Measurements from ENCODE around the gene FOXF1. TPM values are rescaled to one million over a fixed set of nuclear protein-coding genes. Genes with fewer than 3 reads are reported as not detected.

FOXF1 gene
- total RNA-seq, 1 donor from 2014 or later, result 46.4 TPM

DNA sequence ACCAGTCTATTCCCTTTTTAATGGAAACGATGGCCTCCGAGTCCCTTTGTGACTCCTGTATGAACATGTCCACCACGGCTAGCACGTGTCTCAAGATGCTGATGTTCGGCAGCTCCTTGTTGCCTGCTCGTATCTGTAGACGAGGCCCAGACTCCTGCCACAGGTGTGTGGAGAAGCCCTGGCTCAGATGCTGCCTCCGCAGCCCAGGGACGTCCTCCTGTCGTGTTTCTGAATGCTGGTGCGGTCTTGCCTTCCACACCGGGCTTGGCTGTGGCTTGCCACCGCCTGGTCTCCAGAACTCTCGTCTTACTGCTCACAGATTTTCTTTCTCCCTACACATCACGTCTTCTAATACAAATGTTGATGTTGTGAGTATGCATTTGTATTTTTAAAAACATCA, 17.0 kb downstream of the FOXF1 start:
- intact Hi-C loops (cut with DNase I), result loop anchor here (10.0 kb wide), 1 partner anchor 703 kb away; no protein-coding TSS in a partner anchor
- ATAC-seq (no peak), DNase-seq (peak; percentile 41)
- Histone ChIP-seq H3K27me3 (peaks cover 2% of the 10 kb centered on the region), H3K4me3 (no peak overlapping the region), H3K4me1 (no peaks in the 10 kb centered on the region), H3K36me3 (no peaks in the 10 kb centered on the region), H3K9me3 (no peaks in the 10 kb centered on the region), H3K27ac (no peak overlapping the region)
- TF ChIP-seq, protein P1, sequence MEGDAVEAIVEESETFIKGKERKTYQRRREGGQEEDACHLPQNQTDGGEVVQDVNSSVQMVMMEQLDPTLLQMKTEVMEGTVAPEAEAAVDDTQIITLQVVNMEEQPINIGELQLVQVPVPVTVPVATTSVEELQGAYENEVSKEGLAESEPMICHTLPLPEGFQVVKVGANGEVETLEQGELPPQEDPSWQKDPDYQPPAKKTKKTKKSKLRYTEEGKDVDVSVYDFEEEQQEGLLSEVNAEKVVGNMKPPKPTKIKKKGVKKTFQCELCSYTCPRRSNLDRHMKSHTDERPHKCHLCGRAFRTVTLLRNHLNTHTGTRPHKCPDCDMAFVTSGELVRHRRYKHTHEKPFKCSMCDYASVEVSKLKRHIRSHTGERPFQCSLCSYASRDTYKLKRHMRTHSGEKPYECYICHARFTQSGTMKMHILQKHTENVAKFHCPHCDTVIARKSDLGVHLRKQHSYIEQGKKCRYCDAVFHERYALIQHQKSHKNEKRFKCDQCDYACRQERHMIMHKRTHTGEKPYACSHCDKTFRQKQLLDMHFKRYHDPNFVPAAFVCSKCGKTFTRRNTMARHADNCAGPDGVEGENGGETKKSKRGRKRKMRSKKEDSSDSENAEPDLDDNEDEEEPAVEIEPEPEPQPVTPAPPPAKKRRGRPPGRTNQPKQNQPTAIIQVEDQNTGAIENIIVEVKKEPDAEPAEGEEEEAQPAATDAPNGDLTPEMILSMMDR (IDR thresholded peaks at IDR 0.05), result no peak

DNA sequence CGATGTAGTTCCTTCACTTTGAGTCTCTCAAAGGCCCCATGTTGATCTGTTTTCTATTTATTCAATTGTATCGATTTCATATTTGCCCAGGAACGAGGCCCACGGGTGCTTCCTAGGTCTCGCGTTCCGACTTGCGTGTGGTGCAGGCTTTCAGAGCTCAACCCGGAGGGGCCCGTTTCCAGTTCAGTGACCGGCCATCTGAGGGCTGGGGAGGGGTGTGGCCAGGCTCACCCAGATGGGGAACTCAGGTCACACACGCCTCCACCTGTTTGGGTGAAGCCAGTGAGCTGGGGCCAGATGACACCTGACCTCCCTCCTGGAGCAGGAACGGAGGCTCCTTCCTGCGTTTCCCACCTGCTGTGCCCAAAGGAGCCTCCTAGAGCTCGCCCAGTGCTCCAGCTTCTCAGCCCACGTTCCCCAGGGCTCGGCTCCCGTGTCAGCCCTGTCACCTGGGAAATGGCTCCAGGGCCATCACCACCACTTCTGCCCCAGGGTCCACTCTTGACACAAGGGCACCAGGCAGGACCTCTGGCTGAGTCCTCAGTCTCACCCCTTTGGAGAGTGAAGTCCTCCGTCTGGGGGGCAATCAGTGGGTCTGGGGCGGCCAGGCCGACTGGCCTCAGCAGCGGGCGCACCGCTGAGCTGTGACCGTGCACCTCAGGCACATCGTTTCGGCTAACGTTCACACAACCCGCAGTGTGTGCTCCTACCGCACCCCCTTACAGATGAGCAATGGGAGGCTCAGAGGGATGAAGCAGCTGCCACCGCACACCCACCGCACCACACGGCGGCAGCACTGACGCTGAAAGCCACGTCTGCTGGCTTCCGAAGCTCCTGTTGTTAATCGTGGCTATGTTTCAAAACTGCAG, 18.0 kb downstream of the FOXF1 start:
- TF ChIP-seq, protein P1 (IDR thresholded peaks at IDR 0.05), result no peak
- DNase-seq, result peak; percentile 36
- no peak overlapping the region for H3K4me3 ChIP-seq
- intact Hi-C loops (cut with DNase I), result loop anchor here (10.0 kb wide), 1 partner anchor 703 kb away; no protein-coding TSS in a partner anchor
- H3K27me3 ChIP-seq, result no peaks in the 10 kb centered on the region
- H3K27ac ChIP-seq, result no peak overlapping the region
- H3K4me1 ChIP-seq, result no peaks in the 10 kb centered on the region
- ATAC-seq, result no peak
- no peaks in the 10 kb centered on the region for H3K9me3 ChIP-seq
- H3K36me3 ChIP-seq, result no peaks in the 10 kb centered on the region

- Histone ChIP-seq H3K9me3 (no peaks in the 10 kb centered on the region), H3K4me3 (no peak overlapping the region), H3K4me1 (no peaks in the 10 kb centered on the region), H3K27me3 (no peaks in the 10 kb centered on the region), H3K27ac (no peak overlapping the region), H3K36me3 (peaks cover 4% of the 10 kb centered on the region)
- ATAC-seq, result no peak
- DNase-seq, result peak; percentile 42
- TF ChIP-seq, protein P1 (IDR thresholded peaks at IDR 0.05), result no peak
- intact Hi-C loops (cut with DNase I), result loop anchor here (10.0 kb wide), 1 partner anchor 704 kb away; no protein-coding TSS in a partner anchor
Measured at GRCh38 chr16:86529160-86529559, 18.8 kb downstream of the FOXF1 start.

DNA sequence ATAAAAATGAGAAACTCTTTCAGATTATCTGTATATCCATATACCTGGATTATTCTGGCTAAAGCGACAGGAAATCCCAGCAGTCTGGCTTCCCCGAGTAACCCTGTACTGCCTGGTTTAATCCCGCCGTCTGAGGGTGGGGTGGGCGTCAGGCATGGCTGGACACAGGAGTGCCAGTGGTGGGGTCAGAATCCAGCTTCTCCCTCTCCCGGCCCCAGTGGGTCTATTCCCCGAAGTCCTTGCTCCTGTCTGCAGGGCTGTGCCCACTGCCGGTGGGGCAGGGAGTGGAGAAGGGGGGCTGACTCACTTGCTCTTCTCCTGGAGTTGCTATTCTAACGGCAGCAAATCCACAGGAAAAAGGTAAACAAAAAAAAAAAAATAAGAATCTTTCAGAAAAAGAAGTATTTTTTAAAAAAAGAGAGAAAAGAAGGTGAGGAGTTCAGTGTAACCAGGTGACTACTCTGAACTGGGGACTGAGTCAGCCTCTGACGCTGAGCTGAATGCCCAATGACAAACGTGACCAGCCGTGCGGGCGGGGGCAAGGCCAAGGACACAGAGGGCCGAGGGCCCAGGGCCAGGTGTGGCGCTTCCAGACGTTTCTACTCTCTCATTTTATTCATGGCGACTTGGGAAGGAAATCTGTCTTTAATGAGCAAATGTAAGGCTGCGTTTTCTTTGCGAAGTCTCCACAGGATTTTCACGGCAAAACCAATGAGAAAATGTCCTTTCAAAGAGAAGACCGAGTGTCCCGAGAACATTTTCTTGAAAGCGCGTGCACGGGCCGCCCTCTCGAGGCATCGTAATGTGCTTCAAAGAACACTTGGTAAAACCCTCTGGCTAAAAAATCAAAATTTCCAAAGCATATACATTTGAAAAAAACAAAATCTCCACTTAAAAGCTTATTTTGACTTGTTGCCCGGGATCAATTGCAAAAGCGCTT, 20.2 kb downstream of the FOXF1 start:
- intact Hi-C loops (cut with DNase I), result no loop called here
- Histone ChIP-seq H3K9me3 (no peaks in the 10 kb centered on the region), H3K27ac (no peak overlapping the region), H3K27me3 (no peaks in the 10 kb centered on the region), H3K4me3 (no peak overlapping the region), H3K36me3 (peaks cover 10% of the 10 kb centered on the region), H3K4me1 (no peaks in the 10 kb centered on the region)
- TF ChIP-seq, protein P1 (IDR thresholded peaks at IDR 0.05), result no peak
- ATAC-seq (no peak), DNase-seq (peak; percentile 53)

GRCh38 chr16:86531191-86531545, 20.8 kb downstream of the FOXF1 start:
- Histone ChIP-seq H3K4me3 (no peak overlapping the region), H3K27ac (no peak overlapping the region), H3K4me1 (no peaks in the 10 kb centered on the region), H3K27me3 (no peaks in the 10 kb centered on the region), H3K36me3 (peaks cover 17% of the 10 kb centered on the region), H3K9me3 (no peaks in the 10 kb centered on the region)
- ATAC-seq, result no peak
- intact Hi-C loops (cut with DNase I), result no loop called here
- TF ChIP-seq, protein P1 (IDR thresholded peaks at IDR 0.05), result no peak
- peak; percentile 64 for DNase-seq

Data from upper lobe of right lung (tissue), 1 donor.